ENCODE data around the gene TLR6.

The TLR6 gene

GRCh38 chr4:38868059-38868960 lies 11.7 kb upstream of the TLR6 start:
- CTCF ChIA-PET = interaction anchor here (0.6 kb wide), 1 partner anchor 9 kb away, joined by 3 read pairs; no protein-coding TSS in a partner anchor
- Histone ChIP-seq H3K36me3 (ENCODE audit: control insufficient read depth in 2 of 2, insufficient read depth in 1 of 2, low read length in 2 of 2) (peaks cover 0 to 22% of the 10 kb centered on the region in 2 experiments; a peak in 1 of 3 replicates), H3K4me3 (ENCODE audit: low read depth, low read length) (peak overlapping the region; percentile 53), H3K27ac (ENCODE audit: extremely low read depth, low read depth, low read length) (no peak overlapping the region), H3K9me3 (ENCODE audit: control insufficient read depth, insufficient read depth, low read depth, low read length) (no peaks in the 10 kb centered on the region), H3K4me1 (ENCODE audit: control insufficient read depth, insufficient read depth, low read length) (peaks cover 3% of the 10 kb centered on the region; the same call in 1 of the 2 replicates)
- TF ChIP-seq EGR2 (tag by site-specific recombination; IDR thresholded peaks at IDR 0.05; ENCODE audit: low read depth) (peak; percentile 50; the same call in 1 of the 2 replicates), ZNF10 (tag by site-specific recombination; IDR thresholded peaks at IDR 0.05) (no peak), ZFHX2 (tag by site-specific recombination; conservative IDR thresholded peaks at IDR 0.05) (peak; percentile 90), ZIC2 (tag by site-specific recombination; IDR thresholded peaks at IDR 0.05) (no peak), GLIS2 (tag by site-specific recombination; IDR thresholded peaks at IDR 0.05) (peak; percentile 17; the same call in 1 of the 2 replicates), ZNF37A (tag by site-specific recombination; IDR thresholded peaks at IDR 0.05) (no peak), ZBTB17 (tag by site-specific recombination; IDR thresholded peaks at IDR 0.05) (peak; percentile 75)
- POLR2A ChIA-PET = no interaction called here

- CTCF ChIA-PET = interaction anchor here (0.5 to 1.9 kb wide), 4 partner anchors 53 to 944 kb away, joined by 3 to 9 read pairs (median 3); no protein-coding TSS in a partner anchor
- Histone ChIP-seq H3K9me3 (ENCODE audit: control insufficient read depth, insufficient read depth, low read depth, low read length) (no peaks in the 10 kb centered on the region), H3K4me3 (ENCODE audit: low read depth, low read length) (peak within 1 kb of the TSS; percentile 53), H3K27ac (ENCODE audit: extremely low read depth, low read depth, low read length) (no peak within 1 kb of the TSS; the same call in 1 of the 2 replicates), H3K36me3 (ENCODE audit: control insufficient read depth in 2 of 2, insufficient read depth in 1 of 2, low read length in 2 of 2) (peaks cover 0 to 22% of the 10 kb centered on the region in 2 experiments; a peak in 1 of 3 replicates), H3K4me1 (ENCODE audit: control insufficient read depth, insufficient read depth, low read length) (peaks cover 3% of the 10 kb centered on the region; the same call in 1 of the 2 replicates)
- POLR2A ChIA-PET = no interaction called here
- no peak for TF ChIP-seq ZNF19 (tag by site-specific recombination; IDR thresholded peaks at IDR 0.05; ENCODE audit: low read depth)
- 0 out of 2 replicates have a peak, but pooled peaks have one; percentile 3 for TF ChIP-seq IKZF3 (tag by site-specific recombination; IDR thresholded peaks at IDR 0.05)
- TF ChIP-seq AEBP2 (tag by site-specific recombination; IDR thresholded peaks at IDR 0.05; ENCODE audit: borderline replicate concordance) = no peak
- 0 out of 2 replicates have a peak, but pooled peaks have one; percentile 16 for TF ChIP-seq GLIS2 (tag by site-specific recombination; IDR thresholded peaks at IDR 0.05)
- no peak for TF ChIP-seq TCF7L2 (IDR thresholded peaks at IDR 0.05; ENCODE audit: borderline replicate concordance, low read depth, low read length)
- TF ChIP-seq KLF9 (tag by site-specific recombination; IDR thresholded peaks at IDR 0.05; ENCODE audit: low read depth) = no peak
- TF ChIP-seq ZNF561 (tag by site-specific recombination; IDR thresholded peaks at IDR 0.05; ENCODE audit: borderline replicate concordance) = no peak
- no peak for TF ChIP-seq ZNF146 (tag by site-specific recombination; IDR thresholded peaks at IDR 0.05)
- no peak for TF ChIP-seq ZNF747 (tag by site-specific recombination; IDR thresholded peaks at IDR 0.05)
- TF ChIP-seq ZNF791 (tag by site-specific recombination; IDR thresholded peaks at IDR 0.05) = no peak
- TF ChIP-seq ZNF555 (tag by site-specific recombination; conservative IDR thresholded peaks at IDR 0.05) = no peak
- no peak for TF ChIP-seq KLF17 (tag by site-specific recombination; IDR thresholded peaks at IDR 0.05)
- TF ChIP-seq ZNF521 (tag by site-specific recombination; IDR thresholded peaks at IDR 0.05) = no peak
- no peak for TF ChIP-seq ZNF416 (tag by site-specific recombination; IDR thresholded peaks at IDR 0.05)
- TF ChIP-seq ZNF324 (tag by site-specific recombination; IDR thresholded peaks at IDR 0.05) = no peak
- TF ChIP-seq ZNF510 (tag by site-specific recombination; IDR thresholded peaks at IDR 0.05; ENCODE audit: insufficient replicate concordance) = no peak
- TF ChIP-seq ZNF488 (tag by site-specific recombination; IDR thresholded peaks at IDR 0.05) = no peak
- peak; percentile 45 for TF ChIP-seq ZBTB26 (tag by site-specific recombination; optimal IDR thresholded peaks at IDR 0.05)
- no peak for TF ChIP-seq ZNF202 (tag by site-specific recombination; IDR thresholded peaks at IDR 0.05; ENCODE audit: borderline replicate concordance)
- no peak for TF ChIP-seq YY2 (tag by site-specific recombination; IDR thresholded peaks at IDR 0.05)
- TF ChIP-seq ZNF23 (tag by site-specific recombination; IDR thresholded peaks at IDR 0.05; ENCODE audit: borderline replicate concordance) = no peak
These were observed 11.0 kb upstream of the TLR6 start, which contains the start of gene FAM114A1 for GRCh38 chr4:38867478-38868058. FAM114A1 (plus strand) TSS chr4:38867806; CDS start chr4:38878079, 10,273 bp downstream.
